ENCODE measurements around the gene VAMP8.

DNA sequence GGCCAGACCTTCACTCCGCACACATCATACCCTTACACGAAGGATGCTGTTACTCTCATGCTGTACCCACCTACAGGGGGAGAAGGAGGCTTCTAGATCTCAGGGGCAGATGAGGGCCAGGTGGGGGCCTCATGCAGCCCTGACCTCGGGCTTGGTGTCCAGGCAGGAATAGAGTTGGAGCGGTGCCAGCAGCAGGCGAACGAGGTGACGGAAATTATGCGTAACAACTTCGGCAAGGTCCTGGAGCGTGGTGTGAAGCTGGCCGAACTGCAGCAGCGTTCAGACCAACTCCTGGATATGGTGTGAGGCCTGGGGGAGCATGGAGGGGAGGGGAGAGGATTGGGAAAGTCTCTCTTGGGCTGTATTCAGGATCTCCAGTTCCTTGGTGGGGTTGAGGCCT is 14.2 kb downstream of the VAMP8 start:
- TF ChIP-seq, protein P1, sequence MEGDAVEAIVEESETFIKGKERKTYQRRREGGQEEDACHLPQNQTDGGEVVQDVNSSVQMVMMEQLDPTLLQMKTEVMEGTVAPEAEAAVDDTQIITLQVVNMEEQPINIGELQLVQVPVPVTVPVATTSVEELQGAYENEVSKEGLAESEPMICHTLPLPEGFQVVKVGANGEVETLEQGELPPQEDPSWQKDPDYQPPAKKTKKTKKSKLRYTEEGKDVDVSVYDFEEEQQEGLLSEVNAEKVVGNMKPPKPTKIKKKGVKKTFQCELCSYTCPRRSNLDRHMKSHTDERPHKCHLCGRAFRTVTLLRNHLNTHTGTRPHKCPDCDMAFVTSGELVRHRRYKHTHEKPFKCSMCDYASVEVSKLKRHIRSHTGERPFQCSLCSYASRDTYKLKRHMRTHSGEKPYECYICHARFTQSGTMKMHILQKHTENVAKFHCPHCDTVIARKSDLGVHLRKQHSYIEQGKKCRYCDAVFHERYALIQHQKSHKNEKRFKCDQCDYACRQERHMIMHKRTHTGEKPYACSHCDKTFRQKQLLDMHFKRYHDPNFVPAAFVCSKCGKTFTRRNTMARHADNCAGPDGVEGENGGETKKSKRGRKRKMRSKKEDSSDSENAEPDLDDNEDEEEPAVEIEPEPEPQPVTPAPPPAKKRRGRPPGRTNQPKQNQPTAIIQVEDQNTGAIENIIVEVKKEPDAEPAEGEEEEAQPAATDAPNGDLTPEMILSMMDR (conservative IDR thresholded peaks at IDR 0.05) = no peak
- no peak for TF ChIP-seq ZFX (IDR thresholded peaks at IDR 0.05)
